Measurements from ENCODE around the gene RLN1. TPM values are rescaled to one million over a fixed set of nuclear protein-coding genes. Genes with fewer than 3 reads are reported as not detected.

RLN1 gene
- total and polyA plus RNA-seq, 2 donors (not counting 1 experiment from before 2014, with no cell fraction given) = not detected

DNA sequence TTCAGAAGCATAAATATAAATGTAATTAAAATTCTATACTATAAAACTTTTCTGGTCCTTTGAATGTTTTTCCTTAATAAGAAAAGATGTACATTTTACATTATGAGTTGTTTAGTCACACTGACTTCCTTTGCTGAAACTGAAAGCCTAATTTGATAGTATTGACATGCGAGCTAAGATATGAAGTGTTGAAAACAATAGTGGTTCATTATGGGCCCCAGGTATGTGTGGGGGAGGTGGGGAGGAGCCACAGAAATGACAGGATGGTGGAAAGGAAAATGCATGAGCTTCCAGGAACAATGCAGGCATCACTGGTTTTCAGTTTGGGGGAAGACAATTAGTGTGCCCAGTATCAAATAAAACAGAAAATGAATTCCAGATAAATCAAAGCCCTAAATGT is 35.4 kb upstream of the RLN1 start:
- no peak overlapping the region for H3K4me2 ChIP-seq (ENCODE audit: extremely low read depth, insufficient read depth, low read length)

DNA sequence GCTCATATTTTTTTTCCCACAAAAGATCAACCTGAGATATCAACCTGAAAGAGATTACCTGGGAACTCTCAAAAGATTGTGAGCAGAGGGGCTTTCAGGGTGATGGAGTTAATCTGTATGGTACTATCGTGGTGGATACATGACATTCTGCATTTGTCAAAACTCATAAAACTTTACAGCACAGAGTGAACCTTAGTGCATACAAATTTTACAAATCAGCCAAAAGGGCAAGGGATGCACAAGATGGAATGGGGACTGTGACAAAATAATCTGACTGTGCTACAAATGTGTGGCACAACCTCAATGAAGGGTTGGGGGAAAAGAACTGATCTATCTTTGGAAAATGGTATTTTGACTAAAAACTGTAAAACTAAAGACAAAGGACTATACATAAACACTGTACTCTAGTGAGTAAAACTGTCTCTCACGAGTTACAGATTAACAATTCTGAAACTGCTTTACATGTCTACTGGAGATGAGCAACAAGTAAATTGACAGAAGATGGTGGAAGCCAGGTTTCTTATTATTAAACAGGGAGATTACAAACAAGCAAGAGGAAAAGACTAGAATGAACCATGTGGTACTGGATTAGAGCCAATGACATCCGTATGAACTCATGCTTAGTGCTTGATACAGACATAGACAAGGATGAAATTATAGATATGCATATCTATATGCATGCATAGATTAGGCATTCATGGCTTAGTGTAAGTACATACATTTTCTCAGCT is 24.8 kb upstream of the RLN1 start:
- no peaks in the 10 kb centered on the region for H4K20me1 ChIP-seq (ENCODE audit: control insufficient read depth, extremely low read depth, insufficient read depth, low read length)
- H3K27ac ChIP-seq (ENCODE audit: insufficient read depth, low read length) = no peak overlapping the region
- H3K4me2 ChIP-seq (ENCODE audit: extremely low read depth, insufficient read depth, low read length) = no peak overlapping the region
- H2AFZ ChIP-seq (ENCODE audit: low read length) = no peak overlapping the region
- H3K4me3 ChIP-seq (replicated peaks in 1 of 4; ENCODE audit: control extremely low read depth in 1 of 4, insufficient read depth in 1 of 4, low read depth in 3 of 4, low read length in 4 of 4) = no peak overlapping the region
- H3K9me3 ChIP-seq (ENCODE audit: control insufficient read depth, insufficient read depth, low read depth, low read length) = no peaks in the 10 kb centered on the region
- no peaks in the 10 kb centered on the region for H3K79me2 ChIP-seq (ENCODE audit: control insufficient read depth, insufficient read depth, low read length)
- no peaks in the 10 kb centered on the region for H3K4me1 ChIP-seq (ENCODE audit: control insufficient read depth, extremely low read depth, insufficient read depth, low read length)
- H3K36me3 ChIP-seq (ENCODE audit: control insufficient read depth, insufficient read depth, low read length) = no peaks in the 10 kb centered on the region
- DNase-seq (ENCODE audit: low read depth in 2 of 2) = peak; percentile 21 to 46
- H3K9ac ChIP-seq (ENCODE audit: insufficient read depth, low read length) = no peak overlapping the region
- TF ChIP-seq EZH2 (IDR thresholded peaks at IDR 0.05; ENCODE audit: low read length, missing control alignments) = no peak
- no peaks in the 10 kb centered on the region for H3K27me3 ChIP-seq (ENCODE audit: control insufficient read depth, insufficient read depth, low read length)

More for the DNA sequence above, 35.4 kb upstream of the RLN1 start:
- TF ChIP-seq, protein P1, sequence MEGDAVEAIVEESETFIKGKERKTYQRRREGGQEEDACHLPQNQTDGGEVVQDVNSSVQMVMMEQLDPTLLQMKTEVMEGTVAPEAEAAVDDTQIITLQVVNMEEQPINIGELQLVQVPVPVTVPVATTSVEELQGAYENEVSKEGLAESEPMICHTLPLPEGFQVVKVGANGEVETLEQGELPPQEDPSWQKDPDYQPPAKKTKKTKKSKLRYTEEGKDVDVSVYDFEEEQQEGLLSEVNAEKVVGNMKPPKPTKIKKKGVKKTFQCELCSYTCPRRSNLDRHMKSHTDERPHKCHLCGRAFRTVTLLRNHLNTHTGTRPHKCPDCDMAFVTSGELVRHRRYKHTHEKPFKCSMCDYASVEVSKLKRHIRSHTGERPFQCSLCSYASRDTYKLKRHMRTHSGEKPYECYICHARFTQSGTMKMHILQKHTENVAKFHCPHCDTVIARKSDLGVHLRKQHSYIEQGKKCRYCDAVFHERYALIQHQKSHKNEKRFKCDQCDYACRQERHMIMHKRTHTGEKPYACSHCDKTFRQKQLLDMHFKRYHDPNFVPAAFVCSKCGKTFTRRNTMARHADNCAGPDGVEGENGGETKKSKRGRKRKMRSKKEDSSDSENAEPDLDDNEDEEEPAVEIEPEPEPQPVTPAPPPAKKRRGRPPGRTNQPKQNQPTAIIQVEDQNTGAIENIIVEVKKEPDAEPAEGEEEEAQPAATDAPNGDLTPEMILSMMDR (conservative IDR thresholded peaks at IDR 0.05 in 1 of 2, IDR thresholded peaks at IDR 0.05 in 1 of 2; ENCODE audit: low read depth in 1 of 2, low read length in 2 of 2) = no peak
- TF ChIP-seq EZH2 (IDR thresholded peaks at IDR 0.05; ENCODE audit: low read length, missing control alignments) = no peak
- Histone ChIP-seq H3K4me3 (replicated peaks in 1 of 4; ENCODE audit: control extremely low read depth in 1 of 4, insufficient read depth in 1 of 4, low read depth in 3 of 4, low read length in 4 of 4) (no peak overlapping the region), H4K20me1 (ENCODE audit: control insufficient read depth, extremely low read depth, insufficient read depth, low read length) (no peaks in the 10 kb centered on the region), H3K9ac (ENCODE audit: insufficient read depth, low read length) (no peak overlapping the region), H3K27ac (ENCODE audit: insufficient read depth, low read length) (no peak overlapping the region), H3K79me2 (ENCODE audit: control insufficient read depth, insufficient read depth, low read length) (no peaks in the 10 kb centered on the region), H2AFZ (ENCODE audit: low read length) (no peak overlapping the region), H3K4me1 (ENCODE audit: control insufficient read depth, extremely low read depth, insufficient read depth, low read length) (no peaks in the 10 kb centered on the region), H3K9me3 (ENCODE audit: control insufficient read depth, insufficient read depth, low read depth, low read length) (no peaks in the 10 kb centered on the region), H3K36me3 (ENCODE audit: control insufficient read depth, insufficient read depth, low read length) (no peaks in the 10 kb centered on the region), H3K27me3 (ENCODE audit: control insufficient read depth, insufficient read depth, low read length) (no peaks in the 10 kb centered on the region)
- peak in 1 of 2 donors; percentile 24 for DNase-seq (ENCODE audit: low read depth in 2 of 2)

DNA sequence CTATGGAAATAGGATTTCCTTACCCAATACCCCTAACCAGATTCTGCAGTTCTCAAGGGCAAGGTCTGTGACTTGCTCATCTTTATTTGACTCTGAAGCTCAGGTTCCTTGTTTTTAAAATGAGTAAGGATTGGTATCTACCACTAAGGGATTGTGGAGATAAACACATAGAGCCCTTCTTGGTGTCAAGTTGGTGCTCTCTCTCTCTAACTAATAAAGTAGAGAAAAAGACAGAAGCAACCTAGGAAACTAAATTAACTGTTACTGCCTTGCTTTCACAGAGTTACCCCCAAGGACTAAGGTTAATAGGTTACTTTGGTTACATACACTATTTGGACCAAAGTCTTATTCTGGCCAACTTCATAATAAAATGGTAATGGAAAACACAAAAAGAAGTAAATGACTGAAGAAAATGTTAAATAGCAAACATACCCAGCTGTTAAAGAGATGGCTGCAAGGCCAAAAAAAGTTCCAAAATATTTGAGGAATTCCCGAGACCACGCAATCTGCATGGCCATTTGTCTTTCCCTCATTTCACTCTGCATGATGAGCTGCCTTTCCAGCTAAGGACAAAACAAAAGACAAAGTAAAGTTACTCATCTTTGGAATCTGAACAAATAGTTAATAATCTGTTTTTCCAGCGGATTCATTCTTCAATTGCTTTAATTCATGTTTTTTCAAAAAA is 21.8 kb upstream of the RLN1 start:
- no peak overlapping the region for H2AFZ ChIP-seq (ENCODE audit: low read length)
- H3K27me3 ChIP-seq (ENCODE audit: control insufficient read depth, insufficient read depth, low read length) = no peaks in the 10 kb centered on the region
- no peak overlapping the region for H3K4me3 ChIP-seq (replicated peaks in 1 of 4; ENCODE audit: control extremely low read depth in 1 of 4, insufficient read depth in 1 of 4, low read depth in 3 of 4, low read length in 4 of 4)
- TF ChIP-seq EZH2 (IDR thresholded peaks at IDR 0.05; ENCODE audit: low read length, missing control alignments) = no peak
- TF ChIP-seq, protein P1 (conservative IDR thresholded peaks at IDR 0.05 in 1 of 2, IDR thresholded peaks at IDR 0.05 in 1 of 2; ENCODE audit: low read depth in 1 of 2, low read length in 2 of 2) = no peak
- no peaks in the 10 kb centered on the region for H3K79me2 ChIP-seq (ENCODE audit: control insufficient read depth, insufficient read depth, low read length)
- H3K36me3 ChIP-seq (ENCODE audit: control insufficient read depth, insufficient read depth, low read length) = no peaks in the 10 kb centered on the region
- no peak overlapping the region for H3K27ac ChIP-seq (ENCODE audit: insufficient read depth, low read length)
- DNase-seq (ENCODE audit: low read depth in 2 of 2) = peak in 1 of 2 donors; percentile 32
- no peaks in the 10 kb centered on the region for H3K4me1 ChIP-seq (ENCODE audit: control insufficient read depth, extremely low read depth, insufficient read depth, low read length)
- H3K9ac ChIP-seq (ENCODE audit: insufficient read depth, low read length) = no peak overlapping the region
- H3K4me2 ChIP-seq (ENCODE audit: extremely low read depth, insufficient read depth, low read length) = no peak overlapping the region
- no peaks in the 10 kb centered on the region for H3K9me3 ChIP-seq (ENCODE audit: control insufficient read depth, insufficient read depth, low read depth, low read length)
- no peaks in the 10 kb centered on the region for H4K20me1 ChIP-seq (ENCODE audit: control insufficient read depth, extremely low read depth, insufficient read depth, low read length)
